ENCODE measurements around the gene HDC.

The HDC gene

DNA sequence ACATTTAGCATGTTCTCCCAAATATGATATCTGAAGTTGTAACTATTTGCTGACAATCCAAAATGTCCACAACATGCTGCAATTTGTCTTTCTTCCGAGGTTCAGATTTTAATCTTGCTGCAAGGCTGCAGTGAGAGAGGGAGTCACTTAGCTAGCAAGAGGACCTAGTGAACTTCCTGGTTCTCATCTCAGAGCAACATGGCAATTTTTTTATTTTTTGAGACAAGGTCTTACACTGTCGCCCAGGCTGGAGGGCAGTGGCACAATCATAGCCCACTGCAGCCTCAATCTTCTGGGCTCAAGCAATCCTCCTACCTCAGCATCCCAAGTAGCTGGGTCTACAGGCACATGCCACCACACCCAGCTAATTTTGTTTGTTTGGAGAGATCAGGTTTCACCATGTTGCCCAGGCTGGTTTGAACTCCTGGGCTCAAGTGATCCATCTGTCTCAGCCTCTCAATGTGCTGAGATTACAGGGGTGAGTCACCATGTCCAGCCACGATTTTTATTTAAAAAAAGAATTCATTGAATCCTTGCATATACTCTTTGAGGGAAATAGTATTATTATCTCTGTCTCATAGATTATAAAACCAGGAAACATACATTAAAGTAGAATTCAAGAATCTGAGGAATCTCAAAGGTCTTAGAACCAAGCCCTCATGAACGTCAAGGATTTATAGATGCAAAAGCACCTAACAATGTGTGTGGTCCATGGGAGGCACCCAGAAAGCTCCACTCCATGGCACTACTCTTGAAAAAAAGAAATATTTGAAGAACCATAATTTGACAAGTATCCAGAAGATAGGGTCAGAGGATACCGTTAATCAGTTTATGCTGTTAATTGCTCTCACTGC lies 9.1 kb downstream of the HDC start:
- DNase-seq (ENCODE audit: low read depth): no peak

DNA sequence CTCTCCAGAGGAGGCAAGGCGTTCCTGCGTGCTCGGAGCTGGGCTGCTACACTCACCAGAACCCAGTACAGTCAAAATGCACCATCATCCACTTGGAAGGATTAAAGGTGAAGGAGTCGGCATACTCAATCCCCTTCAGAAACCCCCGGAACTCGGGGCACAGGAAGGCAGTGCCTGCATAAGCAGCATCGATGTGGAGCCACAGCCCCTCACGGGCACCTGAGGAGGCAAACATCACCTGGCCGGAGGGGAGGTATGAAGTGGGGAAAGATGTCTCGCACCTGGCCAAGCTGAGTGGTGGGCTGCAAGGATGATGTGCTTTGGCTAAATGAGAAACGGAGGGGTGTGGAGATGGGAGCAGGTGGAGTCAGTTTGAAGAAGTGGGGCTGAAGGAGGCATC lies 13.0 kb downstream of the HDC start:
- no peak for DNase-seq (ENCODE audit: low read depth)

DNA sequence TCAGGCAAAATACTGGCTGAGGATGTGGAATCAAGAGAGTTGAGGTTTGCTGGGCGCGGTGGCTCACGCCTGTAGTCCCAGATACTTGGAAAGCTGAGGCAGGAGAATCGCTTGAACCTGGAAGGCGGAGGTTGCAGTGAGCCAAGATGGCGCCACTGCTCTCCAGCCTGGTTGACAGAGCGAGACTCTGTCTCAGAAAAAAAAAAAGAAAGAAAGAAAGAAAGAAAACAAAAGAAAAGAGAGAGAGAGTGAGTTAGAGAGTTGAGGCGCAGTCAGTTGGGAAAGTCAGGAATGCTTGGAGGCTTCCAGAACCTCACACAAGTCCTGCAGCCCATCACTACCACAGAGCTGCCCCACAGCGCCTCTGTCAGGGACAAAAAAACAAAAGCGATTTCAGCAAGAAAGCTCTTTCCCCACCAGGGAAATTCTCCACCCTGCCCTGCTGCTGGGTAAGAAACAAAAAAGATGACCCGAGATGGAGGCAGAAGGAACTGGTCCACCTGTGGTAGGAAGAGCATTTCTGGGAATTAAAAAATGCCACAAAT lies 13.8 kb downstream of the HDC start:
- no peak for DNase-seq (ENCODE audit: low read depth)

DNA sequence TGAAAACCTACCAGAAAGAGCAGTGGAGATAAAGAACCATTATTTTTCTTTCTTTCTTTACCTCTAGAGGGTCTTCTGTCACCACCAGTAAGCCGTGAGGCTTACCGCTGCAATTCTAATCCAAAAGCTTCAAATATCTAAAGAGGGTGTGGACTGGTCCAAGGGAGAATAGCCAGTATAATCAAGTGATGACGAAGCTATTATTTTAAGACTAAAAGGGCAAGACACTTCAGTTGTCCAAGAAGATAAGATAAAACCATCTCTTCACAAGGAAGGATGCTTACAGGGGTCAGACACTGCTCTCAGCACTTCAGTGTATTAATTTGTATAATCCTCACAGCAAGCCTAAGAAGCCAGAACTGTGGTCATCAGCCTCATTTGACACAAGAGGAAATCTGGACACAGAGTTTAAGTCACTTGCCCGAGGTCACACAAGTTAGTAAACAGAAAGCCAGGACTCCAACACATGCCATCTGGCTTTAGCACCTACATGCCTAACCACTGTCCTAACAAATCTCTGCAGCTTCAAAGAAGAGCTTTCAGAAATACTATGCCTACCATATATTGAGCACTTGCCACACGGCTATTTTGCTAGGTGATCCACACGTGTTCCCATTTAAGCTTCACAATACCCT lies 14.6 kb downstream of the HDC start:
- no peak for DNase-seq (ENCODE audit: low read depth)

DNA sequence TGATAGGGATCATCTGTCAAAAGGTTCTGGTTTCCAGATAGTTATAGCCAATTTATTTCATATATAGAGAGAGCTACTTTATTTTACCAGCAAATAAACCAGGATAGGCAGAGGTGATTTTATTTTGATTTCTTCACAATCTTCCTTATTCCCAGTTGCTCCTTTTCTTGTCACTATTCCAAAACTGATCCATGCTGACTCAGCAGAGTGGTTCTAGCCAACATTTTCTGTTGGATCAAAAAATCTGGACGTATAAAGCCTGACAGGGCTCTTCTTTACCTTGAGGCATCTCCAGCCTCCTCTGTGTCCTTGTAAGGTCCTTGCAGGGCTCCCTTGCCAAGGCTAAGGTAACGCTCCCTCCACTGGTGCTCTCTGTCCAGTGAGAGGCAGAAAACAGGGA lies 15.8 kb downstream of the HDC start:
- DNase-seq (ENCODE audit: low read depth): no peak

DNA sequence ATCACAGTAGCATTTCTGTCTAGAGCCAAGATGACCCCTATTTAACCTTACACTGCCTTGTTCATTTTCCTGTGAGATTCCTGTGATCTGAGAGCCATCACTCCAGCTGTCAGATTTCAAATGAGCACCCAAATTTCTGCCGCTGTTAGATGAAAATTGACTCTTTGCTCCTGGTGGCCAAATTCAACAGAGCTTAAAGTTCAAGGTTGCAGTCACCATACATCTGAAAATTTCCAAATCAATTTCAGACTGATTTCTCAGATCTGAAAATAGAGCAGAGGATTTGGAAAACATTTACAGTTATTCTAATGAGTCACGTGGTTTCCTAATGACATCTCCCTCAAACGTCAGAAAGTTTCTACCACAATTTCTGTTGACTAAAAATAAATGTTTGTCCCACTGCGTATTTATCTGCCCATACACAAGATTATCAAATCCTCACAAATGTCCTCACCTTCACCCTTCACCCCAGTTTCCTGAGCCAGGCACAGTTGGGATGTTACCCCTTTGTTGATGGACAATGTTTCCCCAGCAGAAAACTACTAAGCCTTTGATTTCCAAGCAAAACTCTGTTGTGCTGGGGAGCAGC lies 16.4 kb downstream of the HDC start:
- no peak for DNase-seq (ENCODE audit: low read depth)

DNA sequence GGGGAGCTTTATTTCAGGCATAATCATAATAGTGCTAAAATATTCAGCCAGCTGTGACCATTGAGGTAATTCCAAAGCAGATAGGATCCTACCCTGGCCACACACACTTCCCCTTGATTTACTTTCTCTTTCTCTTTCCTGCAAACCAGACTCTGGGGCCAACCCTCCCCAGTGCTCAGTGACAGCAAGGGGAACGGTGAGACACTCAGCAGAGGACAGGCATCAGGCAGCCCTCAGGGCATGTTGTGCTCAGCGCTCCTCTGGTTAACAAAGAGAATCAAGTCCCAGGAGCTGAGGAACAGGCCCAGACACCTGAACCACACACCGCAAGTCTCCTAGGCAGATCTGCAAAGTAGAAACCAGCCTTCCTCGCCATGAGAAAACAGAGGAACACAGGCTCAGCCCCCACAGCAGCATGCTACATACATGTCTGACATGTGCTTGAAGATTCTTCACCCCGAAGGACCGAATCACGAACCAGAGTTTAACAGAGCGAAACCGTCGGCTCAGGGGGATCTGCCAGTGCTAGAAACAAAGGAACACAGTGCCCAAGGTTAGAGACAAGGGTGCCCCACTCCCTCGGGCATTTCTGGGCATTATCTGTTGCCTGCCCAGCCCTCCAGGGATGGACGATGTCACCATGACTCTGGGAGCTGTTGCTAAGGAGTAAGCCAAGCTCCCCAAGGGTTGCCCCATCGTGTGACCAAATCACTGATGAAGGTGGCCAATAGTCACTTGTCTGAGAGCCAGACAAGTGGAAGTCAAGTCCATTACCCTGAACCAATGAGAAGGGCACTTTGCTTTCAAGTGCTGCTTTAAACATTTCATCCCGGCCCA lies 17.5 kb downstream of the HDC start:
- DNase-seq (ENCODE audit: low read depth): no peak

DNA sequence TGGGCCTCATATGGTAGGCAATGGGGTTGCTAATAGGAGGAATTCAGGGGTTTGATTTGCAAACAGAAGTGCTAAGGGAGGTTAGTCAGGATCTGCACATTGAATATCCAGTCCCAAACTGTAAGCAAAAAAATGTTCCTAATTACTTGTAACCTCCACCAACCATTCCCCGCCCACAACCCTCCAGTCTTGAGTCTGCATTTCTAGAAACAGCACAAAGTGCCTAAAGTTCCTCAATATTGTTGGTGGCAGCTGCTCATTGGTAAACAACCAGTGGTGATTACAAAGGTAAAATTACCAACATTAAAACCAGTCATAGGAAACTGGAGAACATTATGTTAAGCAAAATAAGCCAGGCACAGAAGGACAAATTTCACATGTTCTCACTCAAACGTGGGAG lies 18.9 kb downstream of the HDC start:
- DNase-seq (ENCODE audit: low read depth): no peak

DNA sequence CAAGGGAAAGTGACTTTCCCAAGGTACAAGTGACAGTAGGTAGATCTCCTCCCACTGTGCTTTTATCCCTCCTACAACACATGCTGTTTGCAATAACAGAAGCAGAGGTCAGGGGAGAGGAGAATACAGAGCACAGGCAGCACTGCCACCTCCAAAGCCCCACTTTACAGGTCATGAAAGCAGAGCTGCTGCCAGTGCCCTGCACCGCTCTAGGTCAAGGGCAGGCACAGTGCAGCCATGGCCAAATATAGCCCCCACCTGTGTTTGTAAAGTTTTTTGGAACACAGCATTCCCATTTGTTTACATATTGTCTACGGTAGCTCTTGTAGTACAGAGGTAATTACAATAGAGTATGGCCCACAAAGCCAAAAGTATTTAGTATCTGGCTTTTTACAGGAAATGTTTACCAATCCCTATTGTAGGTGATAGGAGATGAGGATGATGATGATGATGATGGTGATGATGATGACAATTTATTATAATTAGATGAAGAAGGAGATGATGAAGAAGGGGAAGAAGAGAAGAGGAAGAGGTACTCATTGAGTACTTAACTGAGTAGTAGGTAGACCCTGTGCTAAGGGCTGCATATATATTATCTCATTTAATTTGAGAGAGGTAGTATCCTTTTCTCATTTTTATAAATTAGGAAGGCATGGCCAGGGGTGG lies 20.4 kb downstream of the HDC start:
- no peak for DNase-seq (ENCODE audit: low read depth)

DNA sequence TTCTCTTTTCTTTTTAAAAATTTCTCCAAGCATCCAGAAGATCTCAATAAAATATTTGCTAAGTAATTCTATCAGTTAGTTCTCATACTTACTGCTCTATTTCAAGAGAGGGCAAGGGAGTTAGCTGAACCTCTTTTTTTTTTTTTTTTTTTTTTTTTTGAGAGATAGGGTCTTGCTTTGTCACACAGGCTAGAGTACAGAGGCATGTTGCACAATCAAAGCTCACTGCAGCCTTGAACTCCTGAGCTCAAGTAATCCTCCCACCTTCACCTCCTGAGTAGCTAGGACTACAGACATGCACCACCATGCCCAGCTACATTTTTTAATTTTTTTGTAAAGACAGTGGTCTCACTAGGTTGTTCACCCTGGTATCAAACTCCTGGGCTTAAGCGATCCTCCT lies 21.4 kb downstream of the HDC start:
- DNase-seq (ENCODE audit: low read depth): no peak

DNA sequence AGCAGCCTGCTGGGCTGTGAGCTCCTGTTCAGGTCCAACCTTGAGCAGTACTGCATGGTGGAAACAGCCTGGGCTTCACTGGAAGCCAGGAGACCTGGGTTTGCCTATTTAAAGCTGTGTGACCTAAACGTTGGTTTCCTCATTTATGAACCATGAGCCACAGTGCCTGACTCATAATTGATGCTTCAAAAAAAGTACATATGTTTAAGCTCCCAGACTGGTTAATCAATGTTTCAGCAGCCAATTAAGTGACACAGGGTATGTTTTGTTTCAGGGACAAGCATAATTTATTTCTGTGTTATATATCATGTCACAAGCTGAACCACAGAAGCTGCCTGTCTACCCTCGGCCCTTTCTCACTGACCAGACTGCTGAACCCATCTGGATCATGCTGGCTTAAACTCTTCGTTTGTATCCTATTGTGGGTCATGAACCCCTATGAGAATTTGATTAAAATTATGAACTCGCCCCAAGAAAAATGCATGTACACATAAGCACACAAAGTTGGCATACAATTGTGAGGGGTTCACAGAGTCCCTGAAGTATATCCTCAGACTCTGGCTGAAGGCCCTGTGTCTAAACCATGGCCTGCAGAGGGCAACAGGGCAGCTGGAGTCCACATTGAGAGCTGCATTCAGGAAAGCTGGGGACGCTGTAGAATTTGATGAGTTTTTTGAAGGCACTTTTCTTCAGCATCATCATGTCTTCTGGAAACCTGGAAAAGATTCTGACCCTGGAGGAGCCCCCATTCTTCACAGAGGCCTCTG lies 23.7 kb downstream of the HDC start:
- no peak for DNase-seq (ENCODE audit: low read depth)

DNA sequence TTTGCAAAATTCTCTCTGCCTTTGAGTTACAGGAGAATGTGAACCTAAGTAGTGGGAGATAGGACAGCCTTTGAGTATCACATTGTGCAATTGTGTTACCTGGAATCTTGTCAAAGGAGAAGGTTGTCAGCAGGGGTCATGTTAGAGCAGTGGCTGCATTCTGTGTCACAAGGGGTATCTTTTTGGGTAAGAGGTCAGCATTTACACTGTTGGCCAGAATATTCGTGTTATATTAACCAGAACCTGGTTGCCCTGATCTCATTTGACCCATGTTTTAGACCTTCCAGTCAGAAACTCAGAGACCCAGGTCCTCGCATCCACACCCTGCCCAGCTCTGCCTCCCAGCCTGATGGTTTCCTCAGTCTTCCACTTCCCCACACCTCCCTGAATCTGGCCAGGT lies 27.3 kb downstream of the HDC start:
- DNase-seq (ENCODE audit: low read depth): no peak

DNA sequence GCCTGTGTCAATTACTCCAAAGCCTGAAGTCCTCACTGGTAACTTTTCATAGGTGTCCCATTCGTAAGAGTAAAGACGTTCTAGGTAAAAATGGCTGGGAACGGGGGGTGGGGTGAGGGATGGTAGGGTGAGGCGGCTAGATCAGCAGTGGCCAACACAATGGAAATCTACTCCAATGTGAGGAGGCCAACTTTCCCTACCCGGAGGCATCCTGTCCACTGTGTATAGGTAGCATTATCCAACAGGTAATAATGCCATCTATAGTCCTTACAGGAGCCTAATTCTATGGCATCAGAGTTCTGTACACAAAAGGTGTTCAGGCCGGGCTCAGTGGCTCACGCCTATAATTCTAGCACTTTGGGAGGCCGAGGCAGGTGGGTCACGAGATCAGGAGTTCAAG lies 29.1 kb downstream of the HDC start:
- no peak for DNase-seq (ENCODE audit: low read depth)

DNA sequence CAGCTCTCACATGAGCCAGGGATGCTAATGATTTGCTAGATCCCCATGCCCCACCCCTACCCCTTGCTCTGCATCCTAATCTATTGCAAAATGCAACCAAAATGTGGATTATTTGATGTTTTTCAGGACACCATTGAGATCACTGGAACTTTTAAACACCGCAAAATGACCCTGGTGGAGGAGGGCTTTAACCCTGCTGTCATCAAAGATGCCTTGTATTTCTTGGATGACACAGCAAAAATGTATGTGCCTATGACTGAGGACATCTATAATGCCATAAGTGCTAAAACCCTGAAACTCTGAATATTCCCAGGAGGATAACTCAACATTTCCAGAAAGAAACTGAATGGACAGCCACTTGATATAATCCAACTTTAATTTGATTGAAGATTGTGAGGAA lies 29.7 kb downstream of the HDC start:
- DNase-seq (ENCODE audit: low read depth): no peak

DNA sequence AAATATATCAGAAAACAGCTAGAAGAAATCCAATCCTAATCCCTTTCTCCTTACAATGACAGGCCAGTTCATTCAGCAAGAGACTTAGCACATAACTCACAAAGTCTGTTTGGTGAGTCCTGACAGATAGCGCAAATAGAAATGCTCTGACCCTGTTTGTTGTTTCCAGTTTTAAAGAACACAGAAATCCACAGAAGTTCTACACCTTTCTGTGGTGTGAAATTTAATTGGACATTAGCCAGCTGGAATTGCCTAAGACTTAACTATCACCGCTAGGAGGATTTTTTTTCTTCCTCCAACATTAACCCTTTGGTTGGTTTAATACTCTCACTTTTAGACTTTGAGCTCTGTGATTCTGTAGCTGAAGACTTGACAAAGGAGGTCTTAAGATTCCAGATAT lies 30.8 kb downstream of the HDC start:
- DNase-seq (ENCODE audit: low read depth): no peak

DNA sequence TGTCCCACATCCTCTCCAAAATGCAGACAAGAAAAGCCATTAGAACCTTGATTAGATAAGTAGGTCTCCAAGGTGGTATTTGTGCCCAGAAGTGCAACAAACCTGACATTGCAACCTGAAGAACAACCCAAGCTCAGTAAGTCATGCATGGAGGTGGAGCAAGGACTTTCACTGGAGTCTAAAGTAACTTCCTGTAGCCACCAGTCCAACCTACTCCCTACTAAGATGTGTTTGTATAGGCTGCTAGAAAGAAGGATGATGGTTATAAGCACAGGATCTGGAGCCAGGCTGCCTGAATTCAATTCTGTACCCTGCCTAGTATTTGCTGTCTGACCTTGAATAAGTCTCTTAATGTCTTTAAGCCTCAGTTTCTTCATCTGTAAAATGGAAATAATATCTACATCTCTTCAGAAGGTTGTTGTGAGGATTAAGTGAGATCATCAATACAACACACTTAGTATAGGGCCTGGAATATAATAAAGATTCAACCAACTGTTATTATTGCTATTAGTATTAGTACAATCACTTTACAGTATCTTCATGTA lies 32.3 kb downstream of the HDC start:
- no peak for DNase-seq (ENCODE audit: low read depth)

DNA sequence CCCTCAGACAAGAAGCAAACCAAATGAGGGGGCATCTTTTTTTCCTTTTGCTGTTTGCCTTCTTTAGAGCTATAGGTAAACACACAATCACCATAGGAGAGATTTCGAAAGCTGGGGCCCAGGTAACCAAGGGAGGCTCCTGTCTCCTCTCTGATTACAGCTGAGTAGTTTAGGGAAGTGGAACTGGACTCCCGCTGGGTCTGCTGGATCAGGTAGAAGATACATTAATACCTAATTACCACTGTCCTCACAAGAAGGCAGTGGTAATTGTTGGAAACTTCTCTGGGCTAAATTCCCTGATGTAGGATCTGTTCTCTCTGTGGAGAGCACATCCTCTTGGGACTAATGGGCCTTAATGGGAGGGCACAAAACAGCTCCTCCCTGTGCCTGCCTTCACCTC lies 32.7 kb downstream of the HDC start:
- DNase-seq (ENCODE audit: low read depth): no peak

DNA sequence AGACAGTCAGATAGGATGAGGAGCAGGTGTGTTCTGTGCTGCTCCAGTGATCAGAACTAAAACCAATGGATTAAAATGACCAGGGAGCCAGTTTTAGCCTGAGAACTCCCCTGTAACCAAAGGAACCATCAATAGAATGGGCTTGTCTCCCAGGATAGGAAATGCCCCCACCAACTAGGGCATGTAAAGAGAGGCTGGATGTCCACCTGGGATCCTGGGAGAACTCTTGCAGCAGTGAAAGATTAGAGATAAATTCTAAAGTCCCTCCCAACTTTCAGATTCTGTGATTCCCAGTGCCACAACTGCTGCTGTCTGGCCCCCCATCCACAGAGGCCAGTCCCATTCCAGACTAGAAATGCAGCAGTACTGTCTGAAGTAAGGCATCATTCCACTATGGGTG lies 33.8 kb downstream of the HDC start:
- DNase-seq (ENCODE audit: low read depth): no peak

DNA sequence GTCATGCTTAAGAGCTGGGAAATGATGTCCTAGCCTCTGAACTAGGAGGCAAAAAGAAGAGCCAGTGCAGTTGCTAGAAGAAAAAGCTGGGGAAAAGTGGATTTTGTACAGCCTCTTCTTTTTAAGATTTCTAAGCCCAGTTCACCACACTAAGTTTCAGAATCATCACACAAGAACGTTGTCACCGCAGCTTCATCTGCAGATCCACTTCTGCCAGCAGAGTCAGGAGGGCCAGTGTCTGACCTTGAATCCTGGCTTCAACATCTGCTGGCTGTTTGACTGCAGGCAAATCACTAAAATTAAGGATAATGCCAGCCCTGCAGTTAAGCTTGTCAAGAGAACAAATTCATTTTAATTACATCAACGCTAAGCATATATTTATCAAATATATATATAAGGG lies 36.2 kb downstream of the HDC start:
- DNase-seq (ENCODE audit: low read depth): no peak

DNA sequence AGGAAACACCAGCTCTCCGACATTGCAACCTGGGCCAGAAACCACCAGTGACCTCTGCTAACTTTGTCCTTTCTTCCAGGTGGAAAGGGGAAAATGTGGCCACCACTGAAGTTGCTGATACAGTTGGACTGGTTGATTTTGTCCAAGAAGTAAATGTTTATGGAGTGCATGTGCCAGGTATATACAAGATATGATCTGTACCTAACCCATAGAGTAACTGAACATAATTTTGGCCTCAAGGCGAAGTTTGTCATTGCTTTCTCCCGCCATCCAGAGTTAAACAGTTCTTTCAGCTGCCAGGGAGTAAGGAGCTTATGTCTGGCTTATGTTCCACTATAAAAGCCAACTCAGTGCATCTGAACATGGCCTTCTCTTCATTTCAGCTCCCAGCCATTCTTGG lies 36.7 kb downstream of the HDC start:
- no peak for DNase-seq (ENCODE audit: low read depth)

DNA sequence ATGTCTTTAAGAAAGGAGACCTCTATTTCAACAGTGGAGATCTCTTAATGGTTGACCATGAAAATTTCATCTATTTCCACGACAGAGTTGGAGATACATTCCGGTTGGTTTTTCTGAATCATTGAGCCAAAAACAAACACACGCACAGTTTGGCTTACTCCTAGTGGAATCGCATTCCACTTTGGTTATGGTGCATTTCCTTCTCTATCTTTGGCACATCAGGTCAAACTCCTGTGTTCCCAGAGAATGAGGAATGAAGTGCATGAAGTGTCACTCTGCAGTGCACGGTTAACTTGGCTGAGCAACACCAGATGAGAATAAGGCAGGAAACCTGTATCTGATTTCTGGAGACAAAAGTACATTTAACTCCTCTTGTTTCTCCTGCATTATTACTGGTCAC lies 38.5 kb downstream of the HDC start:
- no peak for DNase-seq (ENCODE audit: low read depth)

Measured in stimulated activated CD8-positive, alpha-beta memory T cell treated with anti-CD3 and anti-CD28 coated beads, Interleukin-4, amount 100 ng/mL, for 24 hours (primary cell).